LHCN-M2 (cell line): ENCODE measurements around the gene RGS18. TPM values are rescaled to one million over a fixed set of nuclear protein-coding genes. Genes with fewer than 3 reads are reported as not detected.

Source experiments
- total RNA-seq: library from RNA; depleted of rRNA; stranded (reverse); fragments of >200 nt; gene quantifications from 2 replicates; pipeline ENCODE4 v1.2.3, GENCODE V29; 2014; rRNA removed

Gene RGS18
- total RNA-seq, 1 experiment from 2014 or later: not detected

Other genes with a start within 250 kb of the RGS18 start
- gene RGS21, start 158.5 kb downstream of the RGS18 start, total RNA-seq: not detected in 2 replicates